Measurements from ENCODE around the gene ZDHHC5.

DNA sequence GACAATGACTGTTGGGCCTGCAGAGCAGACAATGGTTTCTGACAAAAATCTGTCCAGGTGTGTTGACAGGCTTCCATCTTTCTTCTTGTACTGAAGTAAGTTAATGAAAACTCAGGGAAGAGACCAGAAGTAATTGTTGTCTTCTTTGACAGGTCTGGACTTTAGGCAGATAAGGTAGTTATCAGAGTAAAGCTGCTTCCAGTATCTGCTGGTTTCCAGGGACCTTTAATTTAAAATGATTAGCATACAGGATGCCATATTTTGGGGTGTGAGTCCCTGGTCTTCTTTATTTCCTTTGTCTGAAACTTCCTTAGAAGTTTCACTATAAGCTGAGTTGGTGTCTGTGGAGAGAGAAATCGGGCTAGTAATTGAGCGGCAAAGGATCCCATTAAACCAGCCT, 45.9 kb downstream of the ZDHHC5 start:
- TF ChIP-seq CTCF (IDR thresholded peaks at IDR 0.05; ENCODE audit: low read length) (no peak), EZH2phosphoT487 (IDR thresholded peaks at IDR 0.05; ENCODE audit: low read length) (no peak)

All from MM.1S (cell line).